Measurements from ENCODE around the gene POLR3K. TPM values are rescaled to one million over a fixed set of nuclear protein-coding genes. Genes with fewer than 3 reads are reported as not detected.

Gene POLR3K
- total and polyA plus RNA-seq, 2 donors (not counting 3 experiments of a cell fraction or from before 2014, with no cell fraction given) = 20.6 to 33.2 TPM

- POLR2A ChIA-PET = no interaction called here
- Histone ChIP-seq H3K27ac (ENCODE audit: insufficient read depth, low read depth, low read length) (no peak overlapping the region), H3K9ac (replicated peaks; ENCODE audit: extremely low read depth, insufficient read depth, low read length) (no peak overlapping the region), H3K9me3 (replicated peaks; ENCODE audit: control insufficient read depth, insufficient read depth, low read length) (no peaks in the 10 kb centered on the region), H3K4me1 (ENCODE audit: control insufficient read depth, extremely low read depth, insufficient read depth, low read length) (peaks cover 5% of the 10 kb centered on the region), H2AFZ (ENCODE audit: low read depth, low read length) (no peak overlapping the region), H3K9me1 (replicated peaks; ENCODE audit: control insufficient read depth, extremely low read depth, insufficient read depth, low read length) (no peaks in the 10 kb centered on the region), H3K4me2 (ENCODE audit: insufficient read depth, low read length) (no peak overlapping the region), H3K4me3 (replicated peaks in 1 of 3; ENCODE audit: insufficient read depth in 1 of 3, low read depth in 1 of 3, low read length in 3 of 3) (no peak overlapping the region), H4K20me1 (replicated peaks; ENCODE audit: control insufficient read depth, extremely low read depth, insufficient read depth, low read length) (no peaks in the 10 kb centered on the region), H3K27me3 (ENCODE audit: control insufficient read depth in 2 of 2, insufficient read depth in 2 of 2, low read length in 2 of 2) (no peaks in the 10 kb centered on the region), H3K79me2 (ENCODE audit: control insufficient read depth, insufficient read depth, low read length) (peaks cover 16% of the 10 kb centered on the region), H3K36me3 (ENCODE audit: control insufficient read depth in 2 of 2, extremely low read depth in 1 of 2, insufficient read depth in 2 of 2, low read length in 2 of 2) (peaks cover 0 to 42% of the 10 kb centered on the region in 2 experiments)
- BruUV-seq (replicated peaks) = no TSS peak
- DNase-seq (ENCODE audit: low read depth, low spot score) (no peak), FAIRE-seq (no peak)
- TF ChIP-seq GATA2 (IDR thresholded peaks at IDR 0.05; ENCODE audit: insufficient read depth, insufficient read length, low read depth, low read length) (no peak), CTCF (IDR thresholded peaks at IDR 0.05; ENCODE audit: extremely low read depth in 1 of 2, insufficient read depth in 1 of 2, low read depth in 1 of 2, low read length in 2 of 2) (no peak), EZH2 (IDR thresholded peaks at IDR 0.05; ENCODE audit: borderline replicate concordance, low read depth, low read length, severe bottlenecking) (no peak), JUN (IDR thresholded peaks at IDR 0.05; ENCODE audit: borderline replicate concordance, insufficient read depth, insufficient read length, low read depth) (no peak), MAX (IDR thresholded peaks at IDR 0.05; ENCODE audit: insufficient read depth, insufficient read length) (no peak), MYC (IDR thresholded peaks at IDR 0.05; ENCODE audit: low read depth, low read length) (no peak), POLR2A (IDR thresholded peaks at IDR 0.05; ENCODE audit: low read depth, low read length) (no peak), POLR2AphosphoS5 (IDR thresholded peaks at IDR 0.05; ENCODE audit: insufficient read depth, low read depth, low read length) (no peak), FOS (IDR thresholded peaks at IDR 0.05; ENCODE audit: borderline replicate concordance, insufficient read depth, low read length) (no peak)
- intact Hi-C loops (cut with micrococcal nuclease) (no loop called here), dilution Hi-C loops (cut with MboI; ENCODE audit: extremely low pct_ligation_motif_present, low sequenced_read_pairs) (no loop called here)
- CTCF ChIA-PET = interaction anchor here (2.3 to 2.7 kb wide), 2 partner anchors 10 to 41 kb away, joined by 15 to 17 read pairs; no protein-coding TSS in a partner anchor
Observed at GRCh38 chr16:55571-56136, 2.2 kb upstream of the POLR3K start.

Measured in endothelial cell of umbilical vein (primary cell).